Measurements from ENCODE around the gene EXOSC10. TPM values are rescaled to one million over a fixed set of nuclear protein-coding genes. Genes with fewer than 3 reads are reported as not detected.
"Not testable (repeated sequence)": the region's sequence is repeated elsewhere in the genome, so short reads cannot be mapped to it uniquely, and the experiment has no call there.

EXOSC10 gene
- total and polyA plus RNA-seq, 4 experiments from 2014 or later = 30.1 to 84.4 (median 65.6) TPM

- peaks cover 0 to 1% (median 0%) of the 10 kb centered on the region in 8 donors for H3K9me3 Mint-ChIP-seq
- Histone ChIP-seq H3K27ac (ENCODE audit: low read depth, low read length) (no peak overlapping the region), H3K9me3 (ENCODE audit: control insufficient read depth in 1 of 2, low read length in 2 of 2) (no peaks in the 10 kb centered on the region), H3K4me1 (ENCODE audit: insufficient read depth, low read length) (no peaks in the 10 kb centered on the region), H3K4me3 (ENCODE audit: low read length in 2 of 2) (no peak overlapping the region), H3K27me3 (ENCODE audit: insufficient read depth, low read length) (no peaks in the 10 kb centered on the region), H3K36me3 (ENCODE audit: insufficient read depth, low read length) (peaks cover 60% of the 10 kb centered on the region)
- DNase-seq = no peak
- CTCF ChIA-PET (ENCODE audit: partially characterized antibody) = interaction anchor here (0.7 to 4.7 kb wide), 2 partner anchors 10 to 71 kb away, joined by 3 to 18 read pairs; no protein-coding TSS in a partner anchor
- no peaks in the 10 kb centered on the region for H3K27me3 Mint-ChIP-seq
- H3K4me3 Mint-ChIP-seq = no peak overlapping the region
- intact Hi-C loops (cut with micrococcal nuclease) = no loop called here
- peaks cover 60 to 72% of the 10 kb centered on the region in 2 donors for H3K36me3 Mint-ChIP-seq
- no peaks in the 10 kb centered on the region for H3K4me1 Mint-ChIP-seq
- POLR2A ChIA-PET (ENCODE audit: partially characterized antibody) = interaction anchor here (1.0 kb wide), 1 partner anchor 10 kb away, joined by 3 read pairs; the partner anchor contains the start of gene EXOSC10
- no peak overlapping the region for H3K27ac Mint-ChIP-seq
These were observed 9.5 kb upstream of the EXOSC10 start for GRCh38 chr1:11109047-11109760.

GRCh38 chr1:11107599-11107998, 7.9 kb upstream of the EXOSC10 start:
- H3K9me3 Mint-ChIP-seq = peaks cover 0 to 1% (median 0%) of the 10 kb centered on the region in 8 donors
- H3K36me3 Mint-ChIP-seq = peaks cover 47 to 59% of the 10 kb centered on the region in 2 donors
- intact Hi-C loops (cut with micrococcal nuclease) = no loop called here
- Histone ChIP-seq H3K4me1 (ENCODE audit: insufficient read depth, low read length) (no peaks in the 10 kb centered on the region), H3K9me3 (ENCODE audit: control insufficient read depth in 1 of 2, low read length in 2 of 2) (no peaks in the 10 kb centered on the region), H3K4me3 (ENCODE audit: low read length in 2 of 2) (no peak overlapping the region), H3K36me3 (ENCODE audit: insufficient read depth, low read length) (peaks cover 47% of the 10 kb centered on the region), H3K27ac (ENCODE audit: low read depth, low read length) (no peak overlapping the region), H3K27me3 (ENCODE audit: insufficient read depth, low read length) (no peaks in the 10 kb centered on the region)
- ChIA-PET POLR2A (ENCODE audit: partially characterized antibody) (interaction anchor here (1.2 kb wide), 1 partner anchor 8 kb away, joined by 3 read pairs; the partner anchor contains the start of gene EXOSC10), CTCF (ENCODE audit: partially characterized antibody) (interaction anchor here (1.3 kb wide), 1 partner anchor 10 kb away, joined by 5 read pairs; no protein-coding TSS in a partner anchor)
- H3K4me3 Mint-ChIP-seq = no peak overlapping the region
- no peak overlapping the region for H3K27ac Mint-ChIP-seq
- no peaks in the 10 kb centered on the region for H3K27me3 Mint-ChIP-seq
- DNase-seq = no peak
- no peaks in the 10 kb centered on the region for H3K4me1 Mint-ChIP-seq

GRCh38 chr1:11105586-11105985, 5.9 kb upstream of the EXOSC10 start:
- POLR2A ChIA-PET (ENCODE audit: partially characterized antibody) = no interaction called here
- peaks cover 34% of the 10 kb centered on the region for H3K36me3 ChIP-seq (ENCODE audit: insufficient read depth, low read length)
- no peak overlapping the region for H3K4me3 ChIP-seq (ENCODE audit: low read length in 2 of 2)
- no peak overlapping the region for H3K27ac ChIP-seq (ENCODE audit: low read depth, low read length)
- H3K4me3 Mint-ChIP-seq = no peak overlapping the region
- CTCF ChIA-PET (ENCODE audit: partially characterized antibody) = interaction anchor here (1.2 kb wide), 1 partner anchor 68 kb away, joined by 3 read pairs; no protein-coding TSS in a partner anchor
- H3K4me1 ChIP-seq (ENCODE audit: insufficient read depth, low read length) = no peaks in the 10 kb centered on the region
- H3K27me3 ChIP-seq (ENCODE audit: insufficient read depth, low read length) = no peaks in the 10 kb centered on the region
- peaks cover 0 to 5% (median 0%) of the 10 kb centered on the region in 4 donors for H3K4me1 Mint-ChIP-seq
- no peak for DNase-seq
- intact Hi-C loops (cut with micrococcal nuclease) = no loop called here
- H3K9me3 ChIP-seq (ENCODE audit: control insufficient read depth in 1 of 2, low read length in 2 of 2) = no peaks in the 10 kb centered on the region
- H3K27me3 Mint-ChIP-seq = no peaks in the 10 kb centered on the region
- peaks cover 36 to 43% of the 10 kb centered on the region in 2 donors for H3K36me3 Mint-ChIP-seq
- peaks cover 0 to 1% (median 0%) of the 10 kb centered on the region in 8 donors for H3K9me3 Mint-ChIP-seq
- H3K27ac Mint-ChIP-seq = no peak overlapping the region

DNA sequence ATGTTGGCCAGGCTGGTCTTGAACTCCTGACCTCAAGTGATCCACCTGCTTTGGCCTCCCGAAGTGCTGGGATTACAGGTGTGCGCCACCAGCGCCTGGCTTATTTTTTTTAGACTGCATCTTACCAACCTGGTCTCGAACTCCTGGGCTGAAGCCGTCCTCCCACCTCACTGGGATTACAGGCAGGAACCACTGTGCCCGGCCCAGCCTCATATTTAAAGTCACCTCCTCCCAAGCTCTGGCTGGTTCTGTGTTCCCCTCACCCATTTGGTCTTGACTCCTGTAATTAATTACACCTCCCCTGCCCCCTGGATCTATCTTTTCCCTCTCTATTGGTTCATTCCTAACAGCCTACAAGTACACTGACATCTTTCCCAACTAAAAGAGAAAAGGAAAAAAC, 1.7 kb upstream of the EXOSC10 start:
- Mint-ChIP-seq H3K4me3 (peak overlapping the region in 6 of 8 donors; percentile 37 to 78 (median 50)), H3K9me3 (peaks cover 0 to 1% (median 0%) of the 10 kb centered on the region in 8 donors), H3K27me3 (no peaks in the 10 kb centered on the region), H3K36me3 (peaks cover 7 to 23% of the 10 kb centered on the region in 2 donors), H3K4me1 (peaks cover 8 to 23% (median 11%) of the 10 kb centered on the region in 4 donors), H3K27ac (peak overlapping the region in 4 of 7 donors; percentile 38 to 87 (median 69))
- no peak for DNase-seq
- peaks cover 10% of the 10 kb centered on the region for H3K36me3 ChIP-seq (ENCODE audit: insufficient read depth, low read length)
- ChIA-PET POLR2A (ENCODE audit: partially characterized antibody) (no interaction called here), CTCF (ENCODE audit: partially characterized antibody) (interaction anchor here (1.2 kb wide), 1 partner anchor 64 kb away, joined by 3 read pairs; no protein-coding TSS in a partner anchor)
- no peak overlapping the region for H3K4me3 ChIP-seq (ENCODE audit: low read length in 2 of 2)
- no peak overlapping the region for H3K27ac ChIP-seq (ENCODE audit: low read depth, low read length)
- H3K9me3 ChIP-seq (ENCODE audit: control insufficient read depth in 1 of 2, low read length in 2 of 2) = no peaks in the 10 kb centered on the region
- no peaks in the 10 kb centered on the region for H3K27me3 ChIP-seq (ENCODE audit: insufficient read depth, low read length)
- H3K4me1 ChIP-seq (ENCODE audit: insufficient read depth, low read length) = peaks cover 18% of the 10 kb centered on the region
- intact Hi-C loops (cut with micrococcal nuclease) = no loop called here

- H3K9me3 ChIP-seq (ENCODE audit: control insufficient read depth in 1 of 2, low read length in 2 of 2); CTCF ChIA-PET (ENCODE audit: partially characterized antibody); H3K27me3 Mint-ChIP-seq; H3K9me3 Mint-ChIP-seq; H3K4me3 ChIP-seq (ENCODE audit: low read length in 2 of 2); intact Hi-C loops (cut with micrococcal nuclease); H3K27me3 ChIP-seq (ENCODE audit: insufficient read depth, low read length); POLR2A ChIA-PET (ENCODE audit: partially characterized antibody); DNase-seq; H3K27ac ChIP-seq (ENCODE audit: low read depth, low read length): not testable (repeated sequence)
- H3K4me3 Mint-ChIP-seq = peak overlapping the region in 1 of 8 donors; percentile 17
- peaks cover 8 to 23% (median 11%) of the 10 kb centered on the region in 4 donors for H3K4me1 Mint-ChIP-seq
- peaks cover 7 to 19% of the 10 kb centered on the region in 2 donors for H3K36me3 Mint-ChIP-seq
- H3K27ac Mint-ChIP-seq = peak overlapping the region in 1 of 7 donors; percentile 89
- Histone ChIP-seq H3K4me1 (ENCODE audit: insufficient read depth, low read length) (peaks cover 18% of the 10 kb centered on the region), H3K36me3 (ENCODE audit: insufficient read depth, low read length) (peaks cover 10% of the 10 kb centered on the region)
These were observed 1.1 kb upstream of the EXOSC10 start for GRCh38 chr1:11100806-11101205.

- Histone ChIP-seq H3K27ac (ENCODE audit: low read depth, low read length) (peak overlapping the region; percentile 89), H3K4me3 (ENCODE audit: low read length in 2 of 2) (peak overlapping the region in 1 of 2 donors; percentile 93), H3K9me3 (ENCODE audit: control insufficient read depth in 1 of 2, low read length in 2 of 2) (no peaks in the 10 kb centered on the region), H3K27me3 (ENCODE audit: insufficient read depth, low read length) (no peaks in the 10 kb centered on the region), H3K36me3 (ENCODE audit: insufficient read depth, low read length) (peaks cover 15% of the 10 kb centered on the region), H3K4me1 (ENCODE audit: insufficient read depth, low read length) (peaks cover 18% of the 10 kb centered on the region)
- Mint-ChIP-seq H3K27ac (peak overlapping the region; percentile 89 to 97 (median 96)), H3K9me3 (no peaks in the 10 kb centered on the region), H3K36me3 (peaks cover 5 to 22% of the 10 kb centered on the region in 2 donors), H3K4me3 (peak overlapping the region; percentile 92 to 98 (median 96)), H3K27me3 (no peaks in the 10 kb centered on the region), H3K4me1 (peaks cover 8 to 23% (median 12%) of the 10 kb centered on the region in 4 donors)
- POLR2A ChIA-PET (ENCODE audit: partially characterized antibody) = interaction anchor here (0.8 to 2.5 kb wide), 11 partner anchors 8 to 808 kb away, joined by 3 to 27 read pairs (median 3); partner anchors contain the start of genes CLCN6, FBXO6, MTOR and SRM
- CTCF ChIA-PET (ENCODE audit: partially characterized antibody) = interaction anchor here (1.1 to 3.1 kb wide), 3 partner anchors 10 to 543 kb away, joined by 3 to 30 read pairs (median 12); no protein-coding TSS in a partner anchor
- intact Hi-C loops (cut with micrococcal nuclease) = no loop called here
- DNase-seq = peak in 1 of 5 donors; percentile 40
These were observed 452 bp upstream of the EXOSC10 start for GRCh38 chr1:11100149-11100493.

- ChIA-PET POLR2A (ENCODE audit: partially characterized antibody) (interaction anchor here (0.6 to 2.5 kb wide), 12 partner anchors 13 to 810 kb away, joined by 3 to 27 read pairs (median 3); partner anchors contain the start of genes CLCN6, FBXO6, MTOR and SRM), CTCF (ENCODE audit: partially characterized antibody) (interaction anchor here (0.5 to 3.1 kb wide), 7 partner anchors 9 to 544 kb away, joined by 3 to 30 read pairs (median 5); no protein-coding TSS in a partner anchor)
- intact Hi-C loops (cut with micrococcal nuclease) = loop anchor here (1.0 kb wide), 1 partner anchor 39 kb away; the partner anchor contains the start of gene SRM
- peak overlapping the region; percentile 92 to 98 (median 96) for H3K4me3 Mint-ChIP-seq
- peak overlapping the region; percentile 85 to 97 (median 89) for H3K27ac Mint-ChIP-seq
- H3K4me1 ChIP-seq (ENCODE audit: insufficient read depth, low read length) = peaks cover 18% of the 10 kb centered on the region
- H3K27ac ChIP-seq (ENCODE audit: low read depth, low read length) = peak overlapping the region; percentile 89
- H3K27me3 Mint-ChIP-seq = no peaks in the 10 kb centered on the region
- H3K9me3 Mint-ChIP-seq = no peaks in the 10 kb centered on the region
- DNase-seq = no peak
- H3K36me3 ChIP-seq (ENCODE audit: insufficient read depth, low read length) = peaks cover 15% of the 10 kb centered on the region
- no peaks in the 10 kb centered on the region for H3K27me3 ChIP-seq (ENCODE audit: insufficient read depth, low read length)
- no peaks in the 10 kb centered on the region for H3K9me3 ChIP-seq (ENCODE audit: control insufficient read depth in 1 of 2, low read length in 2 of 2)
- H3K36me3 Mint-ChIP-seq = peaks cover 5 to 22% of the 10 kb centered on the region in 2 donors
- peak overlapping the region; percentile 93 to 96 for H3K4me3 ChIP-seq (ENCODE audit: low read length in 2 of 2)
- peaks cover 8 to 23% (median 12%) of the 10 kb centered on the region in 4 donors for H3K4me1 Mint-ChIP-seq
These were observed 749 bp downstream of the EXOSC10 start for GRCh38 chr1:11098931-11099309.

All from CD4-positive, alpha-beta memory T cell (primary cell).